WTC11 (cell line): ENCODE results near the gene RPIA. TPM values are rescaled to one million over a fixed set of nuclear protein-coding genes. Genes with fewer than 3 reads are reported as not detected.

Source experiments
- ATAC-seq: fragments of 200-7000 bp; cut with Tn5 transposase; 2 replicates; pipeline ENCODE4 v1.10.0; 2021; ENCODE audit warnings: mild to moderate bottlenecking, moderate library complexity
- CTCF ChIA-PET: fragments of 300-600 bp; sonication (Branson Sonifier 250); formaldehyde crosslinking; loops from one replicate; lab custom pipeline; 2021; ENCODE audit warnings: antibody characterized with exemption; lab: Charles Lee
- POLR2A ChIA-PET: fragments of 350-600 bp; sonication (Branson Sonifier 250); formaldehyde crosslinking; loops from one replicate; lab custom pipeline; 2021; ENCODE audit warnings: antibody characterized with exemption; lab: Charles Lee
- DNase-seq: peaks from one replicate; pipeline ENCODE4 v3.0.0; 2021; ENCODE audit warnings: low spot score
- H3K27ac Mint-ChIP-seq: 2 replicates; pipeline ENCODE4 v1.8.0; 2021; ENCODE audit warnings: mixed read lengths
- H3K27me3 Mint-ChIP-seq: 2 replicates; pipeline ENCODE4 v1.8.0; 2021; ENCODE audit warnings: low read depth, mild to moderate bottlenecking, moderate library complexity, mixed read lengths
- H3K36me3 Mint-ChIP-seq: 2 replicates; pipeline ENCODE4 v1.8.0; 2021; ENCODE audit warnings: mixed read lengths
- H3K4me1 Mint-ChIP-seq: 2 replicates; pipeline ENCODE4 v1.8.0; 2022; ENCODE audit warnings: mixed read lengths
- H3K4me3 Mint-ChIP-seq: 2 replicates; pipeline ENCODE4 v1.8.0; 2021; ENCODE audit warnings: mild to moderate bottlenecking, moderate library complexity, mixed read lengths
- H3K9me3 Mint-ChIP-seq: 2 replicates; pipeline ENCODE4 v1.8.0; 2021; ENCODE audit warnings: mixed read lengths
- ATF3 ChIP-seq: sonication (generic); formaldehyde crosslinking; conservative IDR thresholded peaks from 2 replicates; pipeline ENCODE4 v1.8.1; 2022; ENCODE audit warnings: mild to moderate bottlenecking, missing genetic modification reagents
- ATF6 ChIP-seq: sonication (generic); formaldehyde crosslinking; IDR thresholded peaks from 2 replicates; pipeline ENCODE4 v1.8.1; 2023; ENCODE audit warnings: mild to moderate bottlenecking, missing genetic modification reagents
- CBFB ChIP-seq: sonication (generic); formaldehyde crosslinking; IDR thresholded peaks from 2 replicates; pipeline ENCODE4 v1.8.1; 2022; ENCODE audit warnings: mild to moderate bottlenecking, low read depth, missing genetic modification reagents
- E2F5 ChIP-seq: sonication (generic); formaldehyde crosslinking; IDR thresholded peaks from 2 replicates; pipeline ENCODE4 v1.8.1; 2022; ENCODE audit warnings: mild to moderate bottlenecking, moderate library complexity, missing genetic modification reagents
- EMX1 ChIP-seq: fragments of 250-450 bp; sonication (Bioruptor Pico); IDR thresholded peaks from 2 replicates; pipeline ENCODE4 v1.8.0; 2021; ENCODE audit warnings: mild to moderate bottlenecking
- ETV6 ChIP-seq: sonication (generic); formaldehyde crosslinking; IDR thresholded peaks from 2 replicates; pipeline ENCODE4 v1.8.1; 2022; ENCODE audit warnings: mild to moderate bottlenecking, missing genetic modification reagents
- FOXK1 ChIP-seq: sonication (generic); formaldehyde crosslinking; IDR thresholded peaks from 2 replicates; pipeline ENCODE4 v1.8.0; 2022; ENCODE audit warnings: mild to moderate bottlenecking, moderate library complexity, missing genetic modification reagents
- FOXP1 ChIP-seq: sonication (generic); formaldehyde crosslinking; IDR thresholded peaks from 2 replicates; pipeline ENCODE4 v1.8.0; 2022; ENCODE audit warnings: missing genetic modification reagents, mild to moderate bottlenecking, moderate library complexity, borderline replicate concordance
- GRHL2 ChIP-seq: fragments of 250-450 bp; sonication (Bioruptor Pico); IDR thresholded peaks from 2 replicates; pipeline ENCODE4 v1.8.0; 2022; ENCODE audit warnings: mild to moderate bottlenecking, moderate library complexity; ENCODE audit not compliant: insufficient replicate concordance, severe bottlenecking
- HMGA2 ChIP-seq: fragments of 250-450 bp; sonication (Bioruptor Pico); IDR thresholded peaks from 2 replicates; pipeline ENCODE4 v1.4.0; 2021; ENCODE audit warnings: mild to moderate bottlenecking, moderate library complexity
- IRF1 ChIP-seq: sonication (generic); formaldehyde crosslinking; IDR thresholded peaks from 2 replicates; pipeline ENCODE4 v1.8.0; 2023; ENCODE audit warnings: missing genetic modification reagents
- NFYB ChIP-seq: sonication (generic); formaldehyde crosslinking; conservative IDR thresholded peaks from 2 replicates; pipeline ENCODE4 v1.8.0; 2022; ENCODE audit warnings: low read depth, missing genetic modification reagents
- NR2C2 ChIP-seq: sonication (generic); formaldehyde crosslinking; IDR thresholded peaks from 2 replicates; pipeline ENCODE4 v1.8.0; 2022; ENCODE audit warnings: mild to moderate bottlenecking, missing genetic modification reagents
- RELA ChIP-seq: sonication (generic); formaldehyde crosslinking; IDR thresholded peaks from 2 replicates; pipeline ENCODE4 v1.8.1; 2022; ENCODE audit warnings: missing genetic modification reagents, mild to moderate bottlenecking, borderline replicate concordance
- RORB ChIP-seq: fragments of 250-450 bp; sonication (Bioruptor Pico); IDR thresholded peaks from 2 replicates; pipeline ENCODE4 v1.9.0; 2021; ENCODE audit warnings: mild to moderate bottlenecking
- SMAD3 ChIP-seq: sonication (generic); formaldehyde crosslinking; IDR thresholded peaks from 2 replicates; pipeline ENCODE4 v1.8.0; 2022; ENCODE audit warnings: missing genetic modification reagents, mild to moderate bottlenecking, borderline replicate concordance
- SOX15 ChIP-seq: fragments of 250-450 bp; sonication (Bioruptor Pico); IDR thresholded peaks from 2 replicates; pipeline ENCODE4 v1.9.0; 2021; ENCODE audit warnings: mild to moderate bottlenecking
- TEAD4 ChIP-seq: sonication (generic); formaldehyde crosslinking; IDR thresholded peaks from 2 replicates; pipeline ENCODE4 v1.8.0; 2022; ENCODE audit warnings: mild to moderate bottlenecking, missing genetic modification reagents
- ZNF219 ChIP-seq: sonication (generic); formaldehyde crosslinking; IDR thresholded peaks from 2 replicates; pipeline ENCODE4 v1.8.0; 2023; ENCODE audit warnings: missing genetic modification reagents, mild to moderate bottlenecking, borderline replicate concordance
- ZNF232 ChIP-seq: sonication (generic); formaldehyde crosslinking; IDR thresholded peaks from 2 replicates; pipeline ENCODE4 v1.8.0; 2022; ENCODE audit warnings: mild to moderate bottlenecking, missing genetic modification reagents
- ZNF396 ChIP-seq: fragments of 250-450 bp; sonication (Bioruptor Pico); IDR thresholded peaks from 2 replicates; pipeline ENCODE4 v1.8.0; 2021; ENCODE audit warnings: mild to moderate bottlenecking, moderate library complexity, borderline replicate concordance
- total RNA-seq: library from RNA; stranded (reverse); gene quantifications from 3 replicates; pipeline ENCODE4 v1.2.3, GENCODE V29; 2021
- TF ChIP-seq, protein P1 (sequence below): sonication (generic); formaldehyde crosslinking; IDR thresholded peaks from 2 replicates; pipeline ENCODE4 v1.8.1; 2023; ENCODE audit warnings: mild to moderate bottlenecking, missing genetic modification reagents, moderate library complexity

RPIA gene
- total RNA-seq, 1 experiment from 2014 or later: 23.4 TPM

DNA sequence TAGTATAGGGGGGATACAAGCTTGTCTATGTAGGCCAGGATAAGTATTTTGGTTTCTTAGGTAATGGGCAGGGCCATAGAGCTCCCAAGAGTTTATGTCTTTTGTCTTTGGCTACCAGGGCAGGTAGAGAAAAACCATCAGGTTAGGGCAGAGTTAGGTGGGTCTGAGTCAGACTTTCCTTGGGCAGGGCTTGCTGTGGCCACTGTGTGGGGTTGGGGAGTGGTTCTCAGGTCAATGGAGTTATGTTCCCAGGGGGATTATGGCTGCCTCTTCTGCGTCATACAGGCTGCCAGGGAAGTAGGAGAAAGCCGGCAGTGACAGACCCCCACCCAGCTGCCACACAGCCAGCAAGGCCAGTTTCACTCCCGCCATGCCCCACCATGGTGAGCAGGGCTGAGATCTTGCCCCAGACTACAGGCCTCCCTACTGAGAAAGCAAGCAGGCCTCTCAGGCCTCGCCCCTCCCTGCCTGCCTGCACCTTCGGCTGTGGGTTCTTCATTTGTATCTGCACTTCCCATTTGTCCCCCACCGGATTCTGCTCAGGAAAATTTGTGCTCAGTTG, 55.5 kb downstream of the RPIA start (continued):
- no peak for TF ChIP-seq NFYB (CRISPR knock-in tag)

GRCh38 chr2:88747990-88748389, 56.5 kb downstream of the RPIA start:
- Mint-ChIP-seq H3K4me3 (no peak overlapping the region), H3K9me3 (peaks cover 14% of the 10 kb centered on the region), H3K27me3 (no peaks in the 10 kb centered on the region), H3K27ac (no peak overlapping the region), H3K4me1 (peaks cover 5% of the 10 kb centered on the region; the same call in 1 of the 2 replicates), H3K36me3 (peaks cover 71% of the 10 kb centered on the region)
- ChIA-PET POLR2A (no interaction called here), CTCF (interaction anchor here (0.6 to 1.3 kb wide), 3 partner anchors 8 to 84 kb away, joined by 3 read pairs; no protein-coding TSS in a partner anchor)
- no peak for ATAC-seq
- DNase-seq: no peak
- TF ChIP-seq ZNF219 (CRISPR knock-in tag): no peak
- TF ChIP-seq ATF6 (CRISPR knock-in tag): no peak
- no peak for TF ChIP-seq HMGA2
- TF ChIP-seq NR2C2: no peak
- TF ChIP-seq, protein P1, sequence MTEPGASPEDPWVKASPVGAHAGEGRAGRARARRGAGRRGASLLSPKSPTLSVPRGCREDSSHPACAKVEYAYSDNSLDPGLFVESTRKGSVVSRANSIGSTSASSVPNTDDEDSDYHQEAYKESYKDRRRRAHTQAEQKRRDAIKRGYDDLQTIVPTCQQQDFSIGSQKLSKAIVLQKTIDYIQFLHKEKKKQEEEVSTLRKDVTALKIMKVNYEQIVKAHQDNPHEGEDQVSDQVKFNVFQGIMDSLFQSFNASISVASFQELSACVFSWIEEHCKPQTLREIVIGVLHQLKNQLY (CRISPR knock-in tag): no peak
- TF ChIP-seq SMAD3 (CRISPR knock-in tag): no peak
- no peak for TF ChIP-seq GRHL2 (CRISPR knock-in tag)
- no peak for TF ChIP-seq E2F5
- TF ChIP-seq SOX15 (CRISPR knock-in tag): no peak
- TF ChIP-seq ZNF232 (CRISPR knock-in tag): no peak
- no peak for TF ChIP-seq EMX1 (CRISPR knock-in tag)
- no peak for TF ChIP-seq IRF1 (CRISPR knock-in tag)
- TF ChIP-seq FOXP1 (CRISPR knock-in tag): no peak

DNA sequence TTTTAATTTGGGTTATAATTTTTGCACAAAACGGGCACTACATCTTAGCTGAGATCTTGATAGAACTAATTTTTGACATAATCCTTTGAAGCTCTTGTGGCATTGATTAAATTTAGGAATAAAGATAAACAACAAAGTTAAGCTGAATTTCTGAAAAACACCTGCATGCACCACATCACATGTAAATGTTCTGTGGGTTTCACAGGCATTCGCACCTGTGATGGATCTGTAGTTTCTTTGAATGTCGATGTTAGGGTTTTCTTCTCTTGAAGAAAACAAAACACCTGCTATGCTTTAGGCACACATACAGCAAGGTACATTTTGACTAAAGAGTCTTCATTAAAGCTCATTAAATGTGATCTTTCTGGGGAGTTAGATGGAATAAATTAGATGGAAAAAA, 60.3 kb downstream of the RPIA start:
- CTCF ChIA-PET: no interaction called here
- Mint-ChIP-seq H3K27me3 (no peaks in the 10 kb centered on the region), H3K4me3 (no peak overlapping the region), H3K4me1 (peaks cover 5% of the 10 kb centered on the region), H3K27ac (no peak overlapping the region), H3K9me3 (peaks cover 7% of the 10 kb centered on the region), H3K36me3 (peaks cover 35% of the 10 kb centered on the region)
- POLR2A ChIA-PET: no interaction called here
- TF ChIP-seq, protein P1 (CRISPR knock-in tag): no peak
- TF ChIP-seq ZNF396 (CRISPR knock-in tag) (no peak), RORB (no peak), CBFB (CRISPR knock-in tag) (no peak), ATF3 (CRISPR knock-in tag) (no peak), TEAD4 (CRISPR knock-in tag) (no peak), FOXK1 (no peak), ETV6 (CRISPR knock-in tag) (no peak), HMGA2 (no peak), NFYB (CRISPR knock-in tag) (no peak), RELA (CRISPR knock-in tag) (no peak)
- ATAC-seq: no peak
- no peak for DNase-seq
